ENCODE results near the gene HBZ. TPM values are rescaled to one million over a fixed set of nuclear protein-coding genes. Genes with fewer than 3 reads are reported as not detected.

HBZ gene
- total and polyA plus RNA-seq, 2 of the 13 experiments (the other 11 are each of a cell fraction or from before 2014, with no cell fraction given) = 0.21 TPM; not detected in 1

GRCh38 chr16:120756-121155, 31.7 kb upstream of the HBZ start (continued):
- TF ChIP-seq, protein P1, sequence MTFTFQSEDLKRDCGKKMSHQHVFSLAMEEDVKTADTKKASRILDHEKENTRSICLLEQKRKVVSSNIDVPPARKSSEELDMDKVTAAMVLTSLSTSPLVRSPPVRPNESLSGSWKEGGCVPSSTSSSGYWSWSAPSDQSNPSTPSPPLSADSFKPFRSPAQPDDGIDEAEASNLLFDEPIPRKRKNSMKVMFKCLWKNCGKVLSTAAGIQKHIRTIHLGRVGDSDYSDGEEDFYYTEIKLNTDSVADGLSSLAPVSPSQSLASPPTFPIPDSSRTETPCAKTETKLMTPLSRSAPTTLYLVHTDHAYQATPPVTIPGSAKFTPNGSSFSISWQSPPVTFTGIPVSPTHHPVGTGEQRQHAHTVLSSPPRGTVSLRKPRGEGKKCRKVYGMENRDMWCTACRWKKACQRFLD (CRISPR knock-in tag; IDR thresholded peaks at IDR 0.05; ENCODE audit: borderline replicate concordance) = no peak
- TF ChIP-seq ZBTB39 (CRISPR knock-in tag; IDR thresholded peaks at IDR 0.05) = no peak
- TF ChIP-seq ZNF101 (CRISPR knock-in tag; IDR thresholded peaks at IDR 0.05; ENCODE audit: borderline replicate concordance, low read depth) = no peak
- no peak for TF ChIP-seq RFX5 (IDR thresholded peaks at IDR 0.05; ENCODE audit: low read depth, low read length)
- no peak for TF ChIP-seq ZSCAN25 (CRISPR knock-in tag; IDR thresholded peaks at IDR 0.05)

DNA sequence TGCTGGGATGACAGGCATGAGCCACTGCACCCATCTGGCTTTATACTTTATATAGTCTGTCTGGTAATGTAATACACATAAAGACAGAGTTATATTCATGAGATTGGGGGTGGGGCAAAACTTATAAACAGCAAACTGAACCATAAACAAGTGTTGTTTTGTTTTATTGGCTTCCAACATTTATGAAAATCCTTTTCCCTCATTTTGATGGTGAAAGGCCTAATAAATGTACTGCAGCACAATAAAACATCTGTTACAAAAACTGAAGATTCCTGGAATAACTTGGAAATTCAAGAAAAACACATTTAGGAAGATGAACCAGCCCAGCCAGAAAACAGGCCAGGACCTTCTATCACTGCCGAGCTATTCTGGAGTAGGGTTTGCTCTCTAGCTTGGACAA, 30.1 kb upstream of the HBZ start:
- Histone ChIP-seq H4K20me1 (ENCODE audit: insufficient read depth, low read length) (0 out of 2 replicates have a peak, but pooled peaks cover 3% of the 10 kb centered on the region), H3K4me1 (ENCODE audit: insufficient read depth, low read length) (no peaks in the 10 kb centered on the region), H3K27me3 (ENCODE audit: control insufficient read depth in 1 of 2, insufficient read depth in 2 of 2, low read length in 2 of 2) (no peaks in the 10 kb centered on the region), H3K4me3 (replicated peaks in 1 of 3; ENCODE audit: insufficient read depth in 1 of 3, low read depth in 2 of 3, low read length in 3 of 3) (no peak overlapping the region), H3K4me2 (ENCODE audit: low read depth, low read length) (no peak overlapping the region), H3K9me3 (ENCODE audit: low read length) (no peaks in the 10 kb centered on the region), H2AFZ (ENCODE audit: low read length) (no peak overlapping the region), H3K9ac (ENCODE audit: insufficient read depth, low read depth, low read length) (no peak overlapping the region), H3K79me2 (ENCODE audit: insufficient read depth, low read length) (no peaks in the 10 kb centered on the region), H3K36me3 (replicated peaks in 1 of 2; ENCODE audit: control insufficient read depth in 1 of 2, insufficient read depth in 2 of 2, low read length in 2 of 2) (peaks cover 2 to 17% of the 10 kb centered on the region in 2 experiments; a peak in 4 of 5 replicates), H3K27ac (ENCODE audit: extremely low read length, insufficient read depth, low read length) (no peak overlapping the region)
- FAIRE-seq = no peak
- BruUV-seq (replicated peaks) = no TSS peak
- POLR2A ChIA-PET = no interaction called here
- 100% methylated on average over 1 of the region's 1 CpG for WGBS (ENCODE audit: low lambda C conversion rate)
- DNase-seq (ENCODE audit: low spot score) = no peak
- TF ChIP-seq TARDBP (CRISPR knock-in tag; IDR thresholded peaks at IDR 0.05) (no peak), ZNF138 (CRISPR knock-in tag; IDR thresholded peaks at IDR 0.05; ENCODE audit: low read depth) (no peak), EED (CRISPR knock-in tag; IDR thresholded peaks at IDR 0.05) (no peak), ZNF784 (CRISPR knock-in tag; IDR thresholded peaks at IDR 0.05; ENCODE audit: borderline replicate concordance) (no peak), TCF7L2 (IDR thresholded peaks at IDR 0.05; ENCODE audit: low read depth, low read length) (no peak), ZNF580 (CRISPR knock-in tag; IDR thresholded peaks at IDR 0.05; ENCODE audit: borderline replicate concordance, low read depth) (no peak), NKX3-1 (CRISPR knock-in tag; IDR thresholded peaks at IDR 0.05) (no peak), ZFP41 (CRISPR knock-in tag; IDR thresholded peaks at IDR 0.05; ENCODE audit: borderline replicate concordance) (no peak), KMT2A (CRISPR knock-in tag; IDR thresholded peaks at IDR 0.05) (no peak), ZBED4 (CRISPR knock-in tag; IDR thresholded peaks at IDR 0.05; ENCODE audit: borderline replicate concordance) (no peak), ZNF180 (CRISPR knock-in tag; IDR thresholded peaks at IDR 0.05; ENCODE audit: borderline replicate concordance, low read depth) (no peak)
- in situ Hi-C loops (cut with HindIII; ENCODE audit: extremely low pct_ligation_motif_present, low pct_unique_long_range_greater_than_20kb) = no loop called here
- CTCF ChIA-PET (ENCODE audit: low intra/inter-chr PET ratio, low total read pairs) = no interaction called here
- no peak for ATAC-seq
- intact Hi-C loops (cut with micrococcal nuclease; ENCODE audit: unreplicated experiment) = no loop called here
